Muscle of back (tissue), 10 donors: ENCODE results near the gene CARD18. TPM values are rescaled to one million over a fixed set of nuclear protein-coding genes. Genes with fewer than 3 reads are reported as not detected.

Experiments
- polyA plus RNA-seq, 10 donors: library from polyadenylated mRNA; unstranded; fragments of 120-200 nt; gene quantifications; one replicate each; pipeline ENCODE4 v1.2.1, GENCODE V29; 2013; ENCODE audit not compliant: insufficient read length in 10 of 10

CARD18 gene
- polyA plus RNA-seq, 10 donors = 0.91 TPM; not detected in 9

Other genes starting within 250 kb of the CARD18 start
- gene CASP12, start 241.3 kb downstream of the CARD18 start, polyA plus RNA-seq = under 1 TPM in 9 of 10 donors, not detected in 1; 0.16 to 0.62 (median 0.37) TPM
- gene CASP4, start 171.2 kb downstream of the CARD18 start, polyA plus RNA-seq = 10 to 100 TPM; 19.7 to 40.3 (median 30.7) TPM
- under 1 TPM in 3 of 10 donors, not detected in 7; 0.27 to 0.79 (median 0.42) TPM for gene CASP5, start 116.6 kb downstream of the CARD18 start, polyA plus RNA-seq
- 10 to 100 TPM in 5 of 10 donors, 1 to 10 TPM in 5; 7.9 to 19.2 (median 9.9) TPM for gene CASP1, start 104.6 kb downstream of the CARD18 start, polyA plus RNA-seq
- 10 to 100 TPM in 7 of 10 donors, 1 to 10 TPM in 3; 7.9 to 20.4 (median 12.2) TPM for gene CARD16, start 94.4 kb downstream of the CARD18 start, polyA plus RNA-seq